GM18507 (cell line): ENCODE data around the gene GSTA5.
"Not testable (repeated sequence)": the region's sequence is repeated elsewhere in the genome, so short reads cannot be mapped to it uniquely, and the experiment has no call there.

Experiments used
- DNase-seq: peaks from one replicate; pipeline ENCODE4 v3.0.0; 2011; ENCODE audit warnings: low read depth; ENCODE audit not compliant: insufficient read length; ENCODE audit errors: extremely low spot score
- FAIRE-seq: peaks from 2 replicates; lab custom pipeline; 2011; peaks lifted over from hg19 to GRCh38; lab: Jason Lieb, UNC

Gene GSTA5

GRCh38 chr6:52801188-52801841 lies 39.3 kb downstream of the GSTA5 start:
- no peak for DNase-seq
- FAIRE-seq: no peak

DNA sequence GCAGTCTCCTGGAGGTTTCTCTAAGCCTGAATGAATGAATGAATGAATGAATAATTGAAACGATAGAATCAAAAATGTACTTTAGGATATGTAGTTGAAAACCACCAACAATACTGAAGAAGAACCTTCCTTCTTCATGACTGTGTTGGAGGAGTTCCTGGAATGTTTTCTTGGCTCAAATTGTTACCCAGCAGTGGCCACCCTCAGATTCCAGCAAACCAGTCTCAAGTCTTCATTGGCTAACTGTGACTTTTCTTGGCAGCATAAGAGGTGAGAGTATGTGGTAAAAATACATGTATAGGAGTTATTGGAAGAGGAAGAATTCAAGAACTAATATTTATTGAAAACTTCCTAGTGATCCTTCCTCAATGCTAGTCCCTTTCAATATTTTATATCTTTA lies 41.3 kb downstream of the GSTA5 start:
- FAIRE-seq, DNase-seq: not testable (repeated sequence)

GRCh38 chr6:52794366-52794765 lies 46.2 kb downstream of the GSTA5 start:
- FAIRE-seq, DNase-seq: not testable (repeated sequence)

DNA sequence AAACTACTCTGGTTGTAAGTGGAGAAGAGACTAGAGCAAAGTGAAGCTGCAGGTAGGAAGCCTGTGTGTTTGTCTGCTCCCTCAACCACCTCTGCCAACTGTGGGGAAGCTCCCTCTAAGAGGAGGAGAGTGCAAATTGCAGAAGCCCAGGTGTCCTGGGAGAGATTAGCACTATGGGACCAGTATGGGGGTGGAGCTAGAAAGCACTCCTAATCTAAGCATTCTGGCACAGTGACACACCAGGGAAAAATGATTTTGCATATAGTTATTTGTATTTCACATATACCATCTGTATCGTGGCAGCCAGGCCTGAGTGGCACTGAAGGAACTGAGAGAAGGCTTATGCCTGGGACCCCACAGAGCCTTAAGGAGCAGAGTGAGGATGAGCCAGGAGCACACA lies 49.8 kb downstream of the GSTA5 start:
- FAIRE-seq (no peak), DNase-seq (no peak)

- not testable (repeated sequence) for FAIRE-seq, DNase-seq
Observed at GRCh38 chr6:52789658-52790057, 51.0 kb downstream of the GSTA5 start.

GRCh38 chr6:52788478-52788877 lies 52.1 kb downstream of the GSTA5 start:
- no peak for FAIRE-seq
- DNase-seq: no peak

- FAIRE-seq: no peak
- no peak for DNase-seq
Observed at GRCh38 chr6:52787917-52788316, 52.7 kb downstream of the GSTA5 start.

DNA sequence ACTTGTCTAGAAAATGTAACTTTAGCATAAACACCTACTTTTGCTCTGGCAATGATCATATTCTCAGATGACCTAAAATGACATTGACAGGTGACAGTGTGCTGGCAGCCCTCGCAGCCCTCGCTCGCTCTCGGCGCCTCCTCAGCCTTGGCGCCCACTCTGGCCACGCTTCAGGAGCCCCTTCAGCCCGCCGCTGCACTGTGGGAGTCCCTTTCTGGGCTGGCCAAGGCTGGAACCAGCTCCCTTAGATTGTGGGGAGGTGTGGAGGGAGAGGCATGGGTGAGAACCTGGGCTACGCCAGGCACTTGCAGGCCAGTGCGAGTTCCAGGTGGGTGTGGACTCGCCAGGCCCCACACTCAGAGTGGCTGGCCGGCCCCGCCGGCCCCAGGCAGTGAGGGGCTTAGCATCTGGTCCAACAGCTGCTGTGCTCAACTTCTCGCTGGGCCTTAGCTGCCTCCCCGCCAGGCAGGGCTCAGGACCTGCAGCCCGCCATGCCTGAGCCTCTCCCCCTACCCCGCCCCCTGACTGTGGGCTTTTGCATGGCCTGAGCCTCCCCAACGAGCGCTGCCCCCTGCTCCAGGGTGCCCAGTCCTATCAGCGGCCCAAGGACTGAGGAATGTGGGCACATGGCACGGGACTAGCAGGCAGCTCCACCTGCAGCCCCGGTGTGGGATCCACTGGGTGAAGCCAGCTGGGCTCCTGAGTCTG lies 54.2 kb downstream of the GSTA5 start:
- no peak for FAIRE-seq
- no peak for DNase-seq

GRCh38 chr6:52782696-52783274 lies 57.8 kb downstream of the GSTA5 start:
- not testable (repeated sequence) for DNase-seq, FAIRE-seq

DNA sequence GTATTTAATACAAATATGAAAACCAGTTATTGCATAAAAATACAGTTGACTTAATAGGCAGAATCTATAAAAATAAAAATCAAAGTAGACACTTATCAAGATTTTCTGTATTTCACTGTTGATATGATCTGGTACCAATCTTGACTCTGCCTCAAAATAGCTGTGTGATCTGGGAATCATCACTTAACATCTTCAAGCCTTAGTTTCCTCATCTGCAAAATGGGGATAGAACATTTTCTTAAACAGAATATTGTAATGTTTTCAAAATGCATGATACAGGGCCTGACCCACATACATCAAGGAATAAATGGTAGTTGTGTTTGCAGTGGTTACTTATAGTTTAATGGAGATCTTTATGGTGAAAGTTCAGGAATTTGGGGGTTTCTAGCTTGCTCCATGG lies 58.4 kb downstream of the GSTA5 start:
- not testable (repeated sequence) for FAIRE-seq, DNase-seq
